Measurements from ENCODE around the gene AK5.

GRCh38 chr1:77342745-77343144, 60.9 kb downstream of the AK5 start:
- TF ChIP-seq CTCF (IDR thresholded peaks at IDR 0.05; ENCODE audit: low read depth, low read length) (no peak), POLR2A (IDR thresholded peaks at IDR 0.05; ENCODE audit: extremely low read depth, insufficient read length) (no peak), MAX (IDR thresholded peaks at IDR 0.05; ENCODE audit: low read depth, low read length) (no peak), MYC (IDR thresholded peaks at IDR 0.05; ENCODE audit: low read depth, low read length) (no peak)

Measured in NB4 (cell line).